Stimulated activated CD8-positive, alpha-beta memory T cell treated with anti-CD3 and anti-CD28 coated beads, Interleukin-7, amount 100 ng/mL, for 1 hour (primary cell): Measurements from ENCODE around the gene ENOX1.

Experiments
- DNase-seq, 2 donors: peaks; one replicate each; pipeline ENCODE4 v3.0.0-alpha.2; 2020; ENCODE audit warnings: low read depth in 2 of 2

Gene ENOX1

DNA sequence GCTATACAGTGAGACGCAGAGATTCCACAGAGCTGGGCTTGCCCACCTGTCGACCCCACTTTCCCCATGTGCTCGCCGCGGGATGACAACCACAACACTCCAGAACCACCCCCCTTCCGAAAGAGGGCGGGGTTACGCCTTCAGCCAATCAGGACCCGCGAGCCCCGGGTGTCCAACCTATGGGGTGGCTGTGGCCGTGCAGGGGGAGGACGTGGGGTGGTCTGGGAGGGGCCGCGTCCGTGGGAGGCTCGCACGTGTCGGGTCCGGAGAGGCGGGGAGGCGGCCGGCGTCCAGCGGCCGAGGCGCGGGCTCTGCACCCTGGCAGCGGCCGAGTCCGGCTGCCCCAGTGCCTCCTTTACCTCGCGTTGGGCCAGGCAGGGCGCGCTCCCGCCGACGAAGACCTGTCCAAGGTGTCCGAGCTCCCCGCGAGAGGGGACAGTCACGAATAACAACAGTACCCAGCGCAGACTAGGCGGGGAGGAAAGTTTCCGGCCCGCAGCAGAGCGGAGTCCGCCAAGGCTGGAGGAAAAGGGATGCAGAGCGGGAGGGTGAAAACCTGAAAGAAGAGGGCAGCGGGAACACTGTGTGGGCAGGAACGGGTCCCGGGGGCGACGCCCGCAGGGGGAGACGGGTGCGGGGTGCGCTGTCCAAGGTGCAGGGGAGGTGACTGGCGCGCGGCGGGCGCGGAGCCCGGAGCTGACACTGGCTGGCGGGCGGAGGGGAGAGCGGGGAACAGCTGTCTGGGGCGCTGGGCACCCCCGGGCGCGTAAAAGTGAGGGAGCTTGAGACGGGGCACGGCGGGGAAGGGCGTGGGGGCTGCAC lies 911 bp downstream of the ENOX1 start:
- DNase-seq: no peak

DNA sequence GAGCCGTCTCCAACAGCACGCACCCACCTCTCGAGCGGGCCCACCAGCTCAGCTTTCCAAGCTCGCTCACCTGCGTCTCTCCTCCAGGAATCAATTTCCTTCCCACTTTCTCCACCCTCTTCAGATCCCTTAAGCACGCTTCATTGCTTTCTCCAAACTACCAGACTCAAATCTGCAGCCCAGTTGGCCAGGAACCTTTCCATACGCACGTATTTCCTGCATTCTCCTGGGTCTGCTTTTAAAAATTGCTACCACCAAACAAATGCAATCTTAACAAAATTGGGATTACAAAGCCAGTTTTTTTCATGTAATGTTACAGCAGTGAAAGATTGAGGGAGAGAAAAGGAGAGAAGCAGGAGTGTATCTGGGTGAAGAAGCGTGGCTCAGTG lies 1.5 kb downstream of the ENOX1 start:
- no peak for DNase-seq

DNA sequence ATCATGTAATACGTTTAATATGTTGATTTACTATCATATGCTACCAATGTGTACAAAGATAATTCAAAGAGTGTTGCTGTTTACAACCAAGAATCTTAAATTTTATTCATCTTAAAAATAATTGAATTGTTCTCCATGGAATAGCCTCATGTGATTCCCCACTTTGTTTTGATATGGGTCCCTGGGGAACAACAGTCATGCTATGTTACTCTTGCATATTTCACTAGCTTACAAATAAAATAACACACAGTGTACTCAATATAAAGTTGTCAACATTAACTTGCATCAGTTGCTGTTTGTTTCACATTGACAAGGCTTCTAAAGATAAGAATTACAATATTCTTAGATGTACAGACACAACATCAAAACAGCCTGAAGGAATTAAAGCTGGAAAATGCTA lies 2.3 kb downstream of the ENOX1 start:
- DNase-seq: no peak

DNA sequence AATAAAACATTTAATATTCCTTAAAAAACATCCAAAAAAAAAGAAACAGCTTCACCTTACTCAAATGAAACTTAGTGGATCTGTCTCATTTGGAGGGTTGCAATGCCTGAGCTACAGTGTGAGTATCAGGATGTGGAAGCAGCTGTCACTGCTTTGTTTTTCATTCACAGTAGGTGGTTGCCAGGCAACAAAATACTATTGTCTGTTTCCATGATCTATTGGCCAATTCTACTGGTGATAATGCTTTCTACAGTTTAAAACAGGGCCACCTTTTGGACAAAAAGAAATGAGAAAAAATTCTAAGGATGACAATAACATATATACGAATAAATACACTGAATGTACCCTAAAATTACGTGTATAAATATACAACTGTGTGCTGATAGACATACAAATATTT lies 3.0 kb downstream of the ENOX1 start:
- no peak for DNase-seq

DNA sequence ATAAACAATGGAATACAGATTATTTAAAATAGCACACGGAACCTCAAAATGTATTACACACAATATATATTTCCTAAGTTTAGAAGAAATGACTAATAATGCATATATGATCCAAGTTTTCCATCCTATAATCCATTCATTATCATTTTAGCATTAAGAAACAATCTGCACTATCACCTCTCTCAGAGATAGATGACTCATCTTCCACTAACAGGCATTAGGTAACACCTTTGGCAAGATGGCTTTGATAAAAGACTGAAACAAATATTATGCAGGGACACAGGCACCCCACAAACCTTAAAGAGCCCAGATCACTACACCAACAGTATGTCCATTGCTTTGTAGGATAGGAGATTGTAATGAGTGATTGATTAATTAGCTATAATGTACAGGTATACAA lies 4.1 kb downstream of the ENOX1 start:
- no peak for DNase-seq

DNA sequence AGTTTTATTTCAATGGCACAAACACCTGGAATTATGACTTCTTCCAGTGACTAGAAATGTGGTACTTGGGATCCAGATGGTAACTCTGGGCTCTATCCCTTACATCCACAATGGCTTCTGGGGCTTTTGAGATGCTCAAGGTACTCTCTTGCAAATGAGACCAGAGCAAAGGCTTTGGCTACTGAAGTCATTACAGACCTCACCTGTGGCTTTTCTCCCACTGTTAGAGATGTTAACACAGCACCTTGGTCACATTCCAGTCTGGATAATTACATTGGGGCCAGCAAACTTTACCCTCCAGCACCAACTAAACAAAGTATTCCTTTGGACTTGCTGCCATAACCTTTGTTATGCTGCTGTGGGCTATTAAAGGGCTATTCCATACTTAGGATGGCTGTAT lies 6.1 kb downstream of the ENOX1 start:
- no peak for DNase-seq

DNA sequence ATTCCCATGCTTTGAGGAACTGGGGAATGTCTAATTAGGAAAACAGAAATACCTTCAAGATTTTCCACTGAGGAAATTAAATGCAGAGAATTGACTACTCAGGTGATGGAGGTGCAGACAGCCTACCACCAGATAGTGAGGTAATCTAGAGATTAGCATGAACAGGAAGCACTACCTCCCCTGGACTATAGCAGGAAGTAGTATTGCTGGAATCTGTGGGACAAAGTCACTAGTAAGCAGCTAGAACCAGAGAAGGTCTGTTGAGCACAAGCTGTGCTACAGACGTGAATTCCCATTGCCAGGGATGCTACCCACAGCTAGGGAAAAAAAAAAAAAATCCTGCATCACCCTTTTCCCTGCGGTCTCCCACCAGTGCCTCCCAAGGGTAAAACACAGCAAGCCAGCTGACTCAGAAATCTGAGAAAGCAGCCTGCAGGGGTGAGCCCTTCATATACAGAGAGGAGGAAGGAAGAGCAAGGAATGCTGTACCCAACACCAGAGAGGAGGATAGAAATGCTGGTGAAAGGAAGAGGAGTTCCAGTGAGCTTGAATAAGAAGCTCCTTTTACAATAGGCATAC lies 10.2 kb downstream of the ENOX1 start:
- DNase-seq: no peak

DNA sequence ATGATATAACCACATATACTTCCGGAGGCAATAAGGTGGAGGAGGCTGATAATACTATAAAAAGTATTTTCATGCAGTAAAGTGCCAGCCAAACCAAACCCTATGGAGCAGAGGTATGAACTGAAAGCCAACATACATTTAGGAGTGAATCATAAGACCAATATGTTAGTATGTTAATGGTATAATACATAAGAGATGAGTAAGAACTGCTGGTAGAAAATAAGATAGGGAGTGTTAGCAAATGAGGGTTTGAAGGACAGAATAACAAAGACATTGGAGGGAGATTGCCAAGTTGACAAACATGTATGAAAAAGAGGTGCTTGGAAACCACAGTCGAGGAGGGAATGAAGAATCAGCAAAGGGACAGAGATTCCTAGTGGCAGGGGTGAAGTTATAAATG lies 10.8 kb downstream of the ENOX1 start:
- DNase-seq: no peak

DNA sequence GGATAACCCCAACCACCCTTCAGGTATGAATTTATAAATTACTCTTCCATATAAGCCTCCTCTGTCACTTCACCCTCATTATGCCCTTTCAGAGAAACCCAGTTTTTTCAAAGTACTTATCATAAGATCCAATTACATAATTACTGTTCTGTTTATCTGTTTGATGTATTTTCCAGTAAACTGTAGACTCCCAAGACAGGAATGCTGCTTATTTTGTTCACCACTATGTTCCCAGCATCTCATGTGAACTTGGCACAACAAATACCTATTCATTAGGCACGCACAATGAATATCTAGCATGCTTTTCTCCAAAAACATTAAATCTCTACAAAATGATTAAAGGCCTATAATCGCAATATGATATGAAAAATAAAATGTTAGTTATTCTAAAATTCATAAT lies 13.2 kb downstream of the ENOX1 start:
- DNase-seq: no peak

DNA sequence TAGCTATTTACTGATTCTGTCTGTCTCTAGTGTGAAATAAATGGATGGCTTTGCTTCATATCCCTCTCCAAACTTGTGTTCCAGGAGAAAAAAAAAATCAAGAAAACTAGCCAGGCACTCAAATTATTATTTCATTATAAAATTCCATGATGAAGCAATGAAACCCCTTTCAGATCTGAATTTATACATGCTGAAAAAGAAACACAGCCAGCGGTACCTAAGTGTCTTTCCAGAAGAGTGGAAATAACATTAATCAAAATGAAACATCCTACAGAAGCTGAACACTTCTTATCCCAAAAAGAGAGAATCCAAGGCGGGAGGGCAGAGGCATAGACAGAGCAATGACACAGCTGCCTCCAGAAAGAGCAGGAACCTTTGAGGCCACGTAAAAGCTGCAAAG lies 15.9 kb downstream of the ENOX1 start:
- DNase-seq: no peak

DNA sequence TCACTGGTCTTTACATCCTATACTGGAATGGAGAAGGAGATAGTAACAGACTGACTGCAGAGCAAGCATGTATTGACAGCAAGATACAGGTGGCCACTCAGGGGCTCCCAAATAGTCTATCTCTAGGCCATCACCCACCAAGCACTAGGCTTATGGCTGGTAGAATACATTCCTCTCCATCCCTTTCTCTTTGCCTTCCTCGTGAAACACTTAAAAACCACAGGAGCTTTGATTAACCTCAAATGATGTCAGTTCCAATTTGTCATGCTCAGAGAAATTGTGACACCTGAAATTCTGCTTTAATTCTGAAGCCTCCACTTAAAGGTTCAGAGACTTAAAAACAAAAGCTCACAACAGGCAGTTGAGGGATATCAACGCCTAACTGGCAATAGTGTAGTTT lies 17.2 kb downstream of the ENOX1 start:
- DNase-seq: no peak

DNA sequence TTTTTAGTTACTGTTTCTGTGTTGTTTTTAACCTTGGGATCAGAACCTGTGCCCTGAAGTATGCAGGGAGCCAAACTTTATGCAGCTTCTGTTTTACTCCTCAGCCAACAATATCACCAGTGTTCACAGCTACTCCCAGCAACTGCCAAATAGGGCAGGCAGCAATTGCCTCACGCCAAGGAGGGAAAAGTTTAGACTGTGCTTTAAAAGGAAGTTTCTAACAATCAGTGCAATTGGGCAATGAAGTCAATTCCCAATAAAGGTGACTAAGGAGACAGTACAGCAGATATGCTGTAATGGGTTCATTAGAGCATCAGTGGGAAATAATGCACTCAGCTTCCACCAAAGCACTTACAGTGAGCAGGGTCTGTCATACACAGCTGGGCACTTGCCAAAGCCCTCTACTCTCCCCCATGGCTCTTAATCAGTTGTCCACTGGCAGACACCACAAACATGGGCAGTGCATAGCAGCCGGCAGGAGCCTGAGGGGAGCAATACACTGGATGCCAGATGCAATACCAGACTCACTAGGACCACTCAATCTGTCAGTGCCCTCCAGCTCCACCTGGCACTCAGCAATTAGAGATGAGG lies 19.3 kb downstream of the ENOX1 start:
- DNase-seq: no peak

DNA sequence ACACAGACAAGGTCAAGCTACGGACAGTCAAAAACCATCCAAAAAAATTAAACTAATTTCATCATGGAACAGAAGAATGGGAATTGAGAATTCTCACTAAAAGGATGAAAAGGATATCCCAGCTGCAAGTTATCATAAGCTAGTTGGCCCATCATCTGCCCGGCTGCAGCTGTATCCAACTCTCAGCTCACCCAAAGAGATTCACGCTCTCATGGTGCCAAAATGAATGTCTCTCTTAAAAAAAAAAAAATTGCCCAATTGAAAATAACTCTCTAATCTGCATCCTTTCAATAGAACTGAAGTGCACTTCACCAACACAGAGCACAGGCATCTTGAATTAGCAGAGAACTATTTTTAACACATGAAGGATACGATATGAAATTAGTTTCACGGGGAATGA lies 20.0 kb downstream of the ENOX1 start:
- no peak for DNase-seq

DNA sequence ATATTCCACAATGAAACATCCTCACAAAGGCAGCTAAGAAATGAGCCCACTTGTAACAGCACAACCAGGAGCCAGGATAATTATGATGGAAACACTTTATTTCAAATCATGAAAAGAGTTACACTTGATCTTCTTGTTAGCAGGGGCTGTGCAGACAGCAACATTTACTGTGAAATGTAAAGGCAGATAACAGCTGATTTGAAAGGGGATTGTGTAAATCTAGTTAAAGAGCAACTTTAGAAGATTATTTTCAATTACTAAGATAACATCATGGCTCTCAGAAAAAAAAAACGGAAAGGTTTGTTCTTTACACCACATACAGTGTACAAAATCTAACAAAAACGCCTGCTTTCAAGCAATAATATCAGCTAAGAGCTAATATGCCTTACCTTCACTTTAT lies 22.4 kb downstream of the ENOX1 start:
- no peak for DNase-seq

DNA sequence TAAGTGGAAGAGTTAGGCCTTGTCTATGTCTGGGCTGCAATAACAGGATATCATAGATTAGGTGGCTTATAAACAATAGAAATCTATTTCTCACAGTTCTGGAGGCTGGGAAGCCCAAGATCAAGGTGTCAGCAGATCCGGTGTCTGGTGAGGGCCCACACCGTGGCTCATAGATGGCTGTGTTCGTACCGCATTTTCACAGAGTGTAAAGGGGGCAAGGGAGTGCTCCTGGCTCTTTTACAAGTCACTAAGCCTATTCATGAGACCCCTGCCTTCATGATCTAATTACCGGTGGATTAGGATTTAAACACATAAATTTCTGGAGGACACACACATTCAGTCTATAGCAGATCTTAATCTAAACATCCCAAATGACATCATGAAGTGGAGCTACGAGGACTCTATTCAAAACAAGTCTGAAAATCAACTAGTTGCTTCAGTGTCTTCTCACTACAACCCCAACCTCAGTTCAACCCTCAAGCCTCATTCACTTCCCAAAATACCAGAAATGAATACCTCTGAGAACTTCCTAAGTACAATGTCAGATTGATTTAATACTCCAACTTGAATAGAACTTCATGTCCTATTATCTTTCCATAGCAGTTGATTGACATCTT lies 23.5 kb downstream of the ENOX1 start:
- no peak for DNase-seq

DNA sequence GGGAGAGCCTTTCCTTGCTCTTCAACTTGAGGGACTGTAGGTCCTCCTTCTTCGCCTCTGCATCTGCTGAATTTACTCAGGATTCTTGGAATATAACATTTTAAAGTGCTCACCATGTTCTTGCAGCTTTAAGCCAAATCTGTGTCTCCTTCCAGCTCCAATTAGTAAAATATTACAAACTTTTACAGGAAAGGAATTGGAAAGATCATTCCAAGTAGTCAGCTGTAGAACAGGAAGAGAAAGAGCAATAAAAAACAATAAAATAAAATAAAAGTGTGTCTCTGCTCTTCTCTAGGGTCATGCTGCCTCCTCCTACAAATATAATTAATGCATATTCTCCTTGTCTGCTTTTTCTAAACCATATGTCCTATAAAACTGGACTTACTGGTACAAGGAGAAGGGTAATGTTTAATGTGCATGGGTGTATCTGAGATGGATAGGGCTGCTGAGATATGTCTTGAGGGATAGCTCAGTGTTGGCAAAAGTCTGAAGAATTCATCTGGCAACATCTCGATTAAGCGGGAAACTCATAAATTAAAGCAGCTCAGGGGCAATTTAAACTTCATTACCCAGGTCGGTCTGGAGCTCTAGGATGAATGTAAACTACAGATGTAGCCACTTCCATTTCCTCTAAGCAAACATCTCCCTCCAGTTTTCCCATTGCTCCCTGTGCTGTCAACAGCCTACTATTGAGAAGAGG lies 25.0 kb downstream of the ENOX1 start:
- DNase-seq: no peak

DNA sequence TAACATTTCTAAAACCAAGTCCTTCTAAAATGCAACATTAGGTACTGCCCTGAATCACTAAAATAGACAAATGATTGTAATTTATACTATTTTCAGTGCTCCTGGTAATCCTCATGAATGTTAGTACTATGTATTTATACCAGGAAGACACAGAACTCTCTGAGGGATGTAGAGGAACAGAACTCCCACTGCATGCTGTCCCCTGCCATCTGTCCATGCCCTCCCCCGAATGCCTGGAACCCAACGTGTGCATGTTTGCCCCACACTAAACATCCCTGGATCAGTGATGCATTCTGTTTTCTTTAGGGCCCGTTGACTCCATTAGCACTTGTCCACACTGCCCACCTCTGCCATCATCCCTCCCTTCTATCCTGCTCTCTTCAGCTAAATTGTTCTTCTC lies 26.5 kb downstream of the ENOX1 start:
- DNase-seq: no peak

DNA sequence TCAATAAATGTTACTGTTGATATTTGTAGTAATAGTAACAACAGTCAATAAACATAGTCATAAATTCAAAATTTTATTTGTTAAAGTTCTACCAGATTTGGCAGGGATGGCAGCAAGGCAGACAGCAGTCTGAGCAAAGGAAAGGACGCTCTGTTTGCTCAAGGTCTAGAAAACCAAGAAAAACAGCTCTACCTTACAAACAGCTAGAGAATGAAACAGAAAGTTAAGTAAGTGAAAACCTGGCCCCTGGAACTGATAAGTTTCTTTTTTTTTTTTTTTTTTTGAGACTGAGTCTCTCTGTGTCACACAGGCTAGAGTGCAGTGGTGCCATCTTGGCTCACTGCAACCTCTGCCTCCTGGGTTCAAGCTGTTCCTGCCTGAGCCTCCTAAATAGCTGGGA lies 27.9 kb downstream of the ENOX1 start:
- DNase-seq: no peak

DNA sequence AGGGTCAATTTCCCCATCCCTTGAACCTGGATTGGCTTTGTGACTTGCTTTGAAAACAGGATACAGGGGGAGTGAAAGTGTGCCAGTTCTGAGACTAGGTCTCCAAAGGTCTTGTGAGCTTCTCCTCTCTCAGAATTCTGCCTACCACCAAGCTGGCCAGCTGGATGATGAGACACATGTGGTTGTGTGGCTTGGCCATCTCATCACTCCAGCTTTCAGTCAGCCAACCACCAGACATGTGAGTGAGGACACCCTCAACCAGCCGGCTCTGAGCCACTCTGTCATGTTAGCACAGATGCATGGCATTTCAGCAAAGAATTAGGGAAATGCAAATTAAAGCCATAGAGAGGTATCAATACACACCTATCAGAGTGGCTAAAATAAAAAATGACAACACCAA lies 29.5 kb downstream of the ENOX1 start:
- no peak for DNase-seq

DNA sequence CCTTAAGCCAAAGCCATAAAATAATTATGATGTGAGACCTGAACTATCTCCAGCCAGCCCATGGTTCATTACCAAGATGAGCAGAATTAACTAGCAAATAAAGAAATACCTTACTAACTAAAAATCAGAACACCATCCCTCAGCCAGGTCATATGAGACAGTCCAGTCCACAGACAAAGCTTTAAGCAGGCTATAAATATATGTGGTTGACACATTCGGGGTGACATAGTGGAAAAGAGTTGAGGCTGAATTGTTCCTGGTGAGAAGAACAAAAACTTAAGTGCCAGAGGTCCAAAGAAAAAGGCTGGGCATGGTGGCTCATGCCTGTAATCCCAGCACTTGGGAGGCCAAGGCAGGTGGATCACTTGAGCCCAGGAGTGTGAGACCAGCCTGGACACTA lies 30.9 kb downstream of the ENOX1 start:
- DNase-seq: no peak

DNA sequence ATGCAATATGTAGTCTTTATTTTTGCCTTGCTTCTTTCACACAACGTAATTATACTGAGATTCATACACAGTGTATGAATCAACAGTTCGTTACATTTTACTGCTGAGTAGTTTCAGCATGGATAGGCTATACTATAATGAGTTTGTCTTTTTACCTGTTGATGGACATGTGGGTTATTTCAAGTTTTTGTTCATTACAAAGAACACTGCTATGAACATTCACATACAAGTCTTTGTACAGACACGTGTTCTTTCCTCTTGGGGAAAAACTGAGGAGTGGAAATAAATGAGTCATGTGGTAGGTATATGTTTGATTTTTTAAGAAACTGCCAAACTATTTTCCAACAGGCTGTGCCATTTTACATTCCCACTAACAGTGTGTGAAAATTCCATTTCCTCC lies 35.1 kb downstream of the ENOX1 start:
- DNase-seq: no peak

DNA sequence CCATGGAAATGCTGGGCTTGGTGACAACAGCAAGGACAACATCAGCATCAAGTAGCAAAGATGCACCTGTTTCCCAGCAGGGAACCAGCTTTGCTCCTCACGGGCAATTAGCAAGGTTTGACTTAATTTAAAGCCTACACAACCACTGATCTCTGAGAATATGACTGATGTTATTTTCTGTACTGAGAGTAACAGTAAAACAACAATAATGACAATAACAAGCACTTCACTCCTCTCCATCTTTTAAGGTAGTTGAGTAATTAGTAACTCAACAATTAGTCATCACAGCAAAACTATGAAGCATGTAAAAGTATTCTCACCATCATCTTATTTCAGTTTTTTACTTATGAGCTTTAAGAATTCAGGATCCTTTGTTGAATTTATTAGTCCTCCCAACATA lies 37.3 kb downstream of the ENOX1 start:
- DNase-seq: no peak
